GM12878 (cell line): ENCODE data around the gene ARHGAP44. TPM values are rescaled to one million over a fixed set of nuclear protein-coding genes. Genes with fewer than 3 reads are reported as not detected.

ENCODE experiments used
- BACH1 ChIP-seq: fragments of 450-650 bp; IDR thresholded peaks from 2 replicates; pipeline ENCODE4 v1.6.1; 2017; ENCODE audit warnings: mild to moderate bottlenecking, borderline replicate concordance
- BCL11A ChIP-seq: IDR thresholded peaks from 2 replicates; pipeline ENCODE4 v1.6.1; 2011; ENCODE audit warnings: low read depth, low read length
- BCL3 ChIP-seq: IDR thresholded peaks from 2 replicates; pipeline ENCODE4 v1.6.1; 2011; ENCODE audit warnings: borderline replicate concordance, low read depth, mild to moderate bottlenecking, moderate library complexity, low read length; ENCODE audit not compliant: insufficient read depth, poor library complexity, severe bottlenecking
- BHLHE40 ChIP-seq, 2 experiments: fragments of 450-650 bp in 1 of 2; IDR thresholded peaks; 2 replicates each; pipeline ENCODE4 v1.6.1; 2011 to 2017; ENCODE audit warnings: low read depth in 2 of 2, borderline replicate concordance in 1 of 2, improper control_type of control experiment in 1 of 2, low read length in 1 of 2, mild to moderate bottlenecking in 1 of 2
- CBX5 ChIP-seq: sonication (generic); IDR thresholded peaks from 2 replicates; pipeline ENCODE4 v1.6.1; 2016; ENCODE audit warnings: low read depth, moderate library complexity, mild to moderate bottlenecking, inconsistent platforms
- E2F4 ChIP-seq: IDR thresholded peaks from 2 replicates; pipeline ENCODE4 v1.6.1; 2012; ENCODE audit warnings: low read depth, low read length, improper control_type of control experiment
- EED ChIP-seq: sonication (generic); IDR thresholded peaks from 2 replicates; pipeline ENCODE4 v1.6.1; 2016; ENCODE audit warnings: antibody characterized with exemption, low read depth
- EZH2 ChIP-seq: IDR thresholded peaks from 2 replicates; pipeline ENCODE4 v1.6.1; 2012; ENCODE audit warnings: low read depth, mild to moderate bottlenecking, control low read depth, inconsistent platforms, low read length, borderline replicate concordance; ENCODE audit not compliant: control insufficient read depth
- FOXM1 ChIP-seq: IDR thresholded peaks from 2 replicates; pipeline ENCODE4 v1.6.1; 2012; ENCODE audit warnings: low read depth, mild to moderate bottlenecking, inconsistent platforms, low read length, moderate library complexity
- HDAC6 ChIP-seq: fragments of 200-600 bp; sonication (generic); IDR thresholded peaks from one replicate; pipeline ENCODE4 v1.8.0; 2017; ENCODE audit warnings: antibody characterized with exemption; ENCODE audit not compliant: unreplicated experiment
- MTA2 ChIP-seq: fragments of 450-650 bp; IDR thresholded peaks from 2 replicates; pipeline ENCODE4 v1.6.1; 2016; ENCODE audit warnings: low read depth, mild to moderate bottlenecking, moderate library complexity
- MTA3 ChIP-seq: IDR thresholded peaks from 2 replicates; pipeline ENCODE4 v1.6.1; 2012; ENCODE audit warnings: low read length, inconsistent platforms, borderline replicate concordance
- NFYA ChIP-seq: IDR thresholded peaks from 2 replicates; pipeline ENCODE4 v1.6.1; 2011; ENCODE audit warnings: low read depth, mild to moderate bottlenecking, low read length, improper control_type of control experiment, borderline replicate concordance
- PAX5 ChIP-seq: IDR thresholded peaks from 2 replicates; pipeline ENCODE4 v1.6.1; 2011; ENCODE audit warnings: low read depth, low read length, borderline replicate concordance
- RBBP5 ChIP-seq: fragments of 200-600 bp; sonication (generic); conservative IDR thresholded peaks from 2 replicates; pipeline ENCODE4 v1.6.1; 2016
- SRF ChIP-seq, 2 experiments: IDR thresholded peaks; 2 replicates each; pipeline ENCODE4 v1.6.1; 2011; ENCODE audit warnings: low read depth in 2 of 2, low read length in 2 of 2, mild to moderate bottlenecking in 1 of 2, moderate library complexity in 1 of 2
- SUZ12 ChIP-seq: fragments of 200-600 bp; sonication (generic); IDR thresholded peaks from one replicate; pipeline ENCODE4 v1.6.1; 2018; ENCODE audit warnings: antibody characterized with exemption, mild to moderate bottlenecking; ENCODE audit not compliant: unreplicated experiment
- TCF3 ChIP-seq: IDR thresholded peaks from 2 replicates; pipeline ENCODE4 v1.6.1; 2012; ENCODE audit warnings: low read depth, mild to moderate bottlenecking, low read length, borderline replicate concordance; ENCODE audit not compliant: insufficient read depth
- TCF7 ChIP-seq: IDR thresholded peaks from 2 replicates; pipeline ENCODE4 v1.6.1; 2014; ENCODE audit warnings: antibody characterized with exemption, borderline replicate concordance
- ZNF207 ChIP-seq: fragments of 450-650 bp; IDR thresholded peaks from 2 replicates; pipeline ENCODE4 v1.6.1; 2014; ENCODE audit warnings: antibody characterized with exemption, mild to moderate bottlenecking, borderline replicate concordance
- ZSCAN29 ChIP-seq: fragments of 450-650 bp; IDR thresholded peaks from 2 replicates; pipeline ENCODE4 v1.6.1; 2017; ENCODE audit warnings: mild to moderate bottlenecking, moderate library complexity
- polyA plus RNA-seq, 11 experiments: library from polyadenylated mRNA; depleted of rRNA in 4 of 11; unstranded in 6 of 11; stranded (reverse) in 5 of 11; fragments of >200 nt; fragmentation: Nextera tagmentation in 4 of 11; fragmentation: Illumina TruSeq in 1 of 11; extraction: Ambion mirVana in 4 of 11; extraction: Trizol in 1 of 11; gene quantifications; 1 replicate in 1 of 11; 2 replicates in 10 of 11; pipeline versions ENCODE4 v1.2.1 to v1.2.3, GENCODE V29; 2011 to 2016; ENCODE audit warnings: inconsistent platforms in 2 of 11, missing spikeins in 2 of 11, low read depth in 1 of 11
- total RNA-seq, 4 experiments: library from RNA; depleted of rRNA in 3 of 4; stranded (reverse); fragments of >200 nt in 3 of 4; fragmentation: Illumina TruSeq in 1 of 4; extraction: Trizol in 1 of 4; gene quantifications; 2 replicates each; pipeline versions ENCODE4 v1.2.1 to v1.2.3, GENCODE V29; 2013 to 2021
- TF ChIP-seq, protein P1 (sequence below): IDR thresholded peaks from 2 replicates; pipeline ENCODE4 v1.6.1; 2012; ENCODE audit warnings: low read length, inconsistent platforms

ARHGAP44 gene
- total and polyA plus RNA-seq, 10 of the 15 experiments (the other 5 are each of a cell fraction or from before 2014, with no cell fraction given): 0.11 to 1.2 (median 0.48) TPM

DNA sequence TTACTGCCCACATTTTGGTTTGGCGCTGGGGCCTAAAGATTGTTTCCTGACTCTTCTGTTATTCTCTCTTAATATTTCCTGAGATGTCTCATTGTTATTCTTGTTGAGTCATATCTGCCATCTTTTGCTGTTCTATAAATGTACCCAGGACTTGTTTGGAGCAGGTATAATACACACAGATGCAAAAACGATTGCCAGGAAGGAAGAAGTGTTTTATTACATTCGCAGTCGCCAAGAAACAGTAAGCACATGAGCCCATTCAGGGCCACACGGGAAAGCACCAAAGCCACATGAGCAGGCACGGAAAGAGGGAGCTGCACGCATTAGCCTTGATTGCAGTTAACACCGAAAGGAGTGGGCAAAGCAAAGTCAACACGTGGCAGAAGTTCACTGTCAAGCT lies 70.2 kb downstream of the ARHGAP44 start (continued):
- TF ChIP-seq SRF (IDR thresholded peaks at IDR 0.05; ENCODE audit: low read depth in 2 of 2, low read length in 2 of 2): no peak
- 0 out of 2 replicates have a peak, but pooled peaks have one; percentile 27 for TF ChIP-seq CBX5
- TF ChIP-seq MTA3: peak; percentile 58; the same call in 1 of the 2 replicates
- TF ChIP-seq TCF7: no peak
- peak; percentile 75 for TF ChIP-seq BCL11A
- TF ChIP-seq, protein P1, sequence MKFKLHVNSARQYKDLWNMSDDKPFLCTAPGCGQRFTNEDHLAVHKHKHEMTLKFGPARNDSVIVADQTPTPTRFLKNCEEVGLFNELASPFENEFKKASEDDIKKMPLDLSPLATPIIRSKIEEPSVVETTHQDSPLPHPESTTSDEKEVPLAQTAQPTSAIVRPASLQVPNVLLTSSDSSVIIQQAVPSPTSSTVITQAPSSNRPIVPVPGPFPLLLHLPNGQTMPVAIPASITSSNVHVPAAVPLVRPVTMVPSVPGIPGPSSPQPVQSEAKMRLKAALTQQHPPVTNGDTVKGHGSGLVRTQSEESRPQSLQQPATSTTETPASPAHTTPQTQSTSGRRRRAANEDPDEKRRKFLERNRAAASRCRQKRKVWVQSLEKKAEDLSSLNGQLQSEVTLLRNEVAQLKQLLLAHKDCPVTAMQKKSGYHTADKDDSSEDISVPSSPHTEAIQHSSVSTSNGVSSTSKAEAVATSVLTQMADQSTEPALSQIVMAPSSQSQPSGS: peak; percentile 88
- TF ChIP-seq ZNF207: no peak
- TF ChIP-seq FOXM1: peak; percentile 81
- TF ChIP-seq MTA2: peak; percentile 37; the same call in 1 of the 2 replicates
- TF ChIP-seq BHLHE40 (IDR thresholded peaks at IDR 0.05; ENCODE audit: borderline replicate concordance in 1 of 2, low read depth in 2 of 2, low read length in 1 of 2): peak; percentile 46 to 69; a peak in 3 of 4 replicates
- TF ChIP-seq BACH1: no peak
- TF ChIP-seq TCF3: 0 out of 2 replicates have a peak, but pooled peaks have one; percentile 55
- TF ChIP-seq ZSCAN29: no peak
- TF ChIP-seq HDAC6: no peak
- TF ChIP-seq E2F4: no peak
- TF ChIP-seq EZH2: no peak
- TF ChIP-seq RBBP5: no peak
- peak; percentile 53 for TF ChIP-seq BCL3
- no peak for TF ChIP-seq SUZ12
- peak; percentile 71; the same call in 1 of the 2 replicates for TF ChIP-seq PAX5
- no peak for TF ChIP-seq NFYA
- TF ChIP-seq EED: no peak; the same call in 1 of the 2 replicates
